ENCODE data around the gene PCDH9.

Gene PCDH9

GRCh38 chr13:66840621-66841020 is 389.5 kb downstream of the PCDH9 start:
- DNase-seq (ENCODE audit: low spot score), result no peak

GRCh38 chr13:66837246-66837645 is 392.9 kb downstream of the PCDH9 start:
- DNase-seq (ENCODE audit: low spot score), result no peak

GRCh38 chr13:66835040-66835628 is 395.0 kb downstream of the PCDH9 start:
- no peak for DNase-seq (ENCODE audit: low spot score)

GRCh38 chr13:66830940-66831716 is 399.0 kb downstream of the PCDH9 start:
- DNase-seq (ENCODE audit: low spot score), result no peak

DNA sequence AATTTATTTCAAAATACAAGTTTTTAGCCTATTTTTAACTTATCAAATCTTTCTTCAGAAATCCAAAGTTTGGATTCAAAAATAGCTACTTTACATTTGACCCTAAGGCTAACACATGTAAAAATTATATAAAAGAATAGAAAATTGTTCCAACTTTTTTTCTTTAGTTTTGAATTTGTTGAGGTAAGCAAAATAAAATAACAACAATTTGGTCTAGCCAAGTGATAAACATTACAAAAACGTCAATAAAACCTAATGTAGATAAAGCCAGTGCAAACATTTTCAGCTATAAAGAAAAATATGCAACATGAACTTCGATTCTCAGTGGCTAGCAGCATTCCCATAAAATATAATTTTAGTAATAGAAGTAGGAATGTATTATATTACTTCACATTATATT is 400.3 kb downstream of the PCDH9 start:
- no peak for DNase-seq (ENCODE audit: low spot score)

DNA sequence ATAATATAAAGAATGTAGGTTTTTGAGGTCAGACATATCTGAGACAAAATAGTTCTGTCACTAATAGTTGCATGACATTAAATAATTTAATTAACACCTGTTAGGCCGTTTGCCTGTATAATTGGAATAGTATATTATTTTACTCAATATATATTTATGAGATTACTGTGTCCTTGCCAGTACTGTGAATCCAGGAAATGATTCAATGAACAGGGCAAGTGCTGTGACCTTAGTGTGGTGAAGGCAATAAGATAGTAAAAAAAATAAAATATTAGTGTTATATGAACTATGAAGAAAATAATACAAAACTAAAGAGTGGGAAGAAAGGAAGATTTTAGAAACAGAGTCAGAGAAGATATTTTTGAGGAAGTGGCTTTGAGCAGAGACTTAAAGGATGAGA is 403.7 kb downstream of the PCDH9 start:
- DNase-seq (ENCODE audit: low spot score), result no peak

- no peak for DNase-seq (ENCODE audit: low spot score)
Measured at GRCh38 chr13:66821551-66821950, 408.6 kb downstream of the PCDH9 start.

DNA sequence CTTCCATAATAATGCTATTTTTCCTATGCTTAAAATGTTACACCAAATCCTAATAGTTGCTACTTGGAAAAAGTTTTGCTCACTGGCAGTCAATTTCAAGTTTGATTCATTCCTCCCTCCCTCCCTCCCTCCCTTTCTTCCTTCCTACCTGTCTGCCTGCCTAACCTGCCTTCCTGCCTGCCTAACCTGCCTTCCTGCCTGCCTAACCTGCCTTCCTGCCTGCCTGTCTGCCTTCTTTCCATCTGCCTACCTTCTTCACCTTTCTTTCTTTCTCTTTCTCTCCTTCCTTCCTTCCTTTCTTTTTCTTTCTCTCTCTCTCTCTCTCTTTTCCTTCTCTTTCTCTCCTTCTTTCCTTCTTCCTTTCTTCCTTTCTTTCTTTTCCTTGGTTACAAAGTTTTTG is 418.7 kb downstream of the PCDH9 start:
- DNase-seq (ENCODE audit: low spot score), result no peak

DNA sequence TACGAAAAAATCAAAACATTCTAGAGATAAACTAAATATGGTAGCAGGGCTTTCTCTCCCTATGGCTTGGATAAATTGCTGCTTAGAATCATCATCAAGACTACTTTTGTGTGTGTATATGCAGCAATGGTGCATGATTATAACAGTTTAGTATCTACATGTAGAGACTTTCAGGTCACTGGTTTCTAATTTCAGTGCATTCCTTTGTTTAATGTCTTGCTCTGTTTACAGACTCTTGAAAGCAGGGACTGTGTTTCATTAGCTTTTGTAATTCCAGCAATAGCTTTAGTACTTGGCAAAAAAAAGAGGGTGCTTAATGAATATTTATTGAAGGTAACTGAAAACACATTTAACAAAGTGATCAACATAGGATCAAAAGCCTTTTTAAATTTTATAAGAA is 420.7 kb downstream of the PCDH9 start:
- DNase-seq (ENCODE audit: low spot score), result no peak

DNA sequence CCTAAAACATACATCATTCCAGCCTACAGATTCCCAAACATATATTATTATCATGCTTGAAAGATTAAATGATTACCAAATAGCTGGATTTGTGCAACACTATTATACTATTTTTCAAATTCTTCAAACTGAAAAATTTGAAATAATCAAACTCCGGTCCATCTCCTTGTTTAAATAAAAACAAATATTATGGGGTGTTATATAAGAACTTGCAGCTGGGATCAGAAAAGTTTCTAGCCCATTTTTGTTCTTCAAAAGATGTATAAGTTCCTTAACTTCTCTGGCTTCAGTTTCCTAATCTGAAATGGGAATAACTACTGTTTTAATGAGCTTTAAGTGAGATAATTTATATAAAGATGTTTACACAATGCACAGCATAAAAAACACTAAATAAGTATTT is 422.9 kb downstream of the PCDH9 start:
- no peak for DNase-seq (ENCODE audit: low spot score)

DNA sequence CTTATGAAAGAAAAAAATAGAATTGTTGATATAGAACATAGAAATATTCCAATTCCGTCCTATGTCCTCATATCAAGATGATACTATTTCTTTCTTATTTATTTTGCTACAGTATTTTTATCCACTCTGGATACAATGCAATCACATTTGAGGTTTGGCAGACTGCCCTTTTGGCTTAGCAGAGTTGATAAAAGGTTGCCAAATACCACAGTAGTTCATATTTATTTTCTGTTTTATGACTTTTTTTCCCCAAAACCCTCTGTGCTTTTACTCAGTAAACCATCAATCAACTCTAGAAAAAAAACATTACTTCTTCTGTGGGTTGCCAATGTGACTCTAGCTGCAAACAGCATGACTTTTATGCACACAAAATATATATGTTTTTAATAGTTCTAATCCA is 424.5 kb downstream of the PCDH9 start:
- no peak for DNase-seq (ENCODE audit: low spot score)

GRCh38 chr13:66803808-66804456 is 426.2 kb downstream of the PCDH9 start:
- no peak for DNase-seq (ENCODE audit: low spot score)

DNA sequence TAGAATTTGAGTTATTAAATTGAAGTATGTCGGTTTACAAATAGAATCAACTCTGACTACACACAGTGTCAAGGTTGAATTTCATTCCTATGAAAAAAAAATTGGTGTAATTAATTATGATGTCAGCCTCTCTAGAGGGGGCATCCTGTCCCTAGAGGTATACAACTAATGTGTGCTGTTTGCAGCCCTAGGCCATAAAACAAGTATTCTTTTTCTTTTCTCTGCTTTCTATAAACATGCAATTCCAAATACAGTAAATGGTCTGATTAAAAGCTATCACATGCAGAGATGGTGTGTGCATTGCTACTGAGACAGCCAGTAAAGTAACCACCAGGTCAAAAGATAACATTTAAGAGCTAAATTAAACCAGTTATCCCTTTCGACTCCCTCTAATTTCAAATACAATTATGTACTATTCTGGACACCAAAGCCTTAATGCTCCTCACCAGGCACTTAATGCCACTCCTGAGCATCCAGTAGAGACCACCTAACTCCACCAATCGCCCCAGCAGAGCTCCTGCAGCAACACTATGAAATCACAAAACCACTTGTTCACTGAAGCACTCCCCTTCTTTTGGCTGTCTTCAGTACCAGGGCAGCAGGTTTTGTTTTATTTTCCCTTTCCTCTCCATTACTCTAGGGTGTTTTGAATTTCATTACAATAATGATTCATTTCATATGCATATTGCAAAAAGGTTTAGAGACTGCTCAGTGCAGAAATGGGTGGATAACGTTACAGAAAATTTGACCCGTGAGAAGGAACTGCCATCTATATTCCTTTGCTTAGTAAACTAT is 426.9 kb downstream of the PCDH9 start:
- no peak for DNase-seq (ENCODE audit: low spot score)

DNA sequence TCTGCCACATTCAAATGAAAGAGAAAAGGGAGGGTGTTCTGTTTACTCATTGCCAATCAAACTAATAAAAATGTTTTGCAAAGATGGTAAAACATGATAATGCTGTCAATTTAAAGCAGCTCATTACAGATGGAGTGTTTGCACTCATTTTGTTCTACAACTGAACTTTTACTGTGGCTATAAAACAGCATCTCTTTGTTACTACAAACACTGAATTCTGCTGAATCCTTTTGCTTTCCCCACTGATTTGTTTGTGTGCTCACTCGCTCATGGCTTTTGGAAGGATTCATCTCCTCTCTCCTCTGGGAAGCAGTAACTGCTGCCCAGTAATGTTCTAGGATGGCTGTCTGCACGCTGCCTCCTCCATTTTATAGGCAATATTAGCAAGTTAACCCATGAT is 434.5 kb downstream of the PCDH9 start:
- no peak for DNase-seq (ENCODE audit: low spot score)

- no peak for DNase-seq (ENCODE audit: low spot score)
Measured at GRCh38 chr13:66794340-66795031, 435.6 kb downstream of the PCDH9 start.

- no peak for DNase-seq (ENCODE audit: low spot score)
Measured at GRCh38 chr13:66790861-66791260, 439.3 kb downstream of the PCDH9 start.

- DNase-seq (ENCODE audit: low spot score), result no peak
Measured at GRCh38 chr13:66781241-66781640, 448.9 kb downstream of the PCDH9 start.

- DNase-seq (ENCODE audit: low spot score), result no peak
Measured at GRCh38 chr13:66780814-66781213, 449.3 kb downstream of the PCDH9 start.

DNA sequence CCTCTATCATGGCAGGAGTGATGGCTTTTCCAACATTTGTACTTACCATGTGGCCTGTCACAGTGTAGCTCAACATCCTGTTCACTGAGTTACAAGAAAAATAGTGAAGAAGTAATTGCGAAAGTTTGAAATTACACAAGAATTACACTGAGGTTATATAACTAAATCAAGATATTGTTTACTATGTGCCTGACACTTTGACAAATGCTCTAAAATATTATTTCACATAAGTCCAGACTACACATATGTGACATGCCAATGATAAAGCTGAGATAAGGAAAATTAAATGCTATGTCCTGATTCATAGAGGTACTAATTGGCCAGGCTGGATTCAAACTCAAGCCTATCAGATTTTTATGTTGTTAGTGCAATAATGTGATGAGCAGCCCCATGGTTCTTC is 451.7 kb downstream of the PCDH9 start:
- no peak for DNase-seq (ENCODE audit: low spot score)

DNA sequence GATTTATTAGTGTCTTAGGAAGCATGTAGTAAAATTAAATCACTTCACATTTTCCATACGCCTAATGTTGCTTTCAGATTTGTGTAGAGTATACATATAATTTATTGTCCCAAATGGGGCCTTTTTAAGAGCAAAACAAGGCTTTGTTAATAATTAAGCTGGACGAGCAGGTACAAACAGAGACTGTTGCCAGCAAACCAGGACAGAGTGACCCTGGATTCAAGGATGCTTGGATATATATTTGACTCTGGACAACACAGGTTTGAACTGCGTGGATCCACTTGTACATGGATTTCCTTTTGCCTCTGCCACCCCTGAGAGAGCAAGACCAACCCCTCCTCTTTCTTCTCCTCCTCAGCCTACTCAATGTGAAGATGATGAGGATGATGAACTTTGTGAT is 454.9 kb downstream of the PCDH9 start:
- no peak for DNase-seq (ENCODE audit: low spot score)

GRCh38 chr13:66774046-66774445 is 456.1 kb downstream of the PCDH9 start:
- DNase-seq (ENCODE audit: low spot score), result no peak

DNA sequence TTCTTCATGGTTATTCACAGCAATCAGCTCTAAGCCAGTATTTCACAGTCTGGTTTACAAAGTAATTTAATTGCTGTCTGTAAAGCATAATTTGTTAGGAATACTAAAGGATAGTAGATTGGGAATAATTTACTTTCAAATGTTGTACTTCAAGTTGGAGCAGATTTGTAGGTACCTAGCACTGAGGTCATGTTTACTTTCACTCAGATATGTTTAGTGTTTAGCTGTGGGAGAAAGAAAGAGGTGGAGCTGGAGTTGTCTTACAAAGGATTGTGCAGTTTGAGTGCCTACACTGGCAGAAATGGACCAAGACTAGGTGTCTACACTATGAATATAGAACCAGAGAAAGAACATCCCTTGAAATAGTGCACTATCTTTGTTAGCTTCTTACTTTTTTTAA is 464.6 kb downstream of the PCDH9 start:
- no peak for DNase-seq (ENCODE audit: low spot score)

Data from CD4-positive, alpha-beta T cell treated with Interleukin-15 for 4 hours (primary cell).